ENCODE data around the gene FOXO1.

- TF ChIP-seq EZH2phosphoT487 (conservative IDR thresholded peaks at IDR 0.05; ENCODE audit: low read length) (no peak), CTCF (IDR thresholded peaks at IDR 0.05; ENCODE audit: insufficient read depth, low read length, poor library complexity, severe bottlenecking) (no peak)
Measured at GRCh38 chr13:40520916-40521315, 145.5 kb downstream of the FOXO1 start.

Data from SU-DHL-6 (cell line).